Stimulated activated CD4-positive, alpha-beta T cell treated with anti-CD3 and anti-CD28 coated beads, Interleukin-15, amount 100 ng/mL, for 48 hours (primary cell): ENCODE data around the gene HBA2.
"Not testable (repeated sequence)": the region's sequence is repeated elsewhere in the genome, so short reads cannot be mapped to it uniquely, and the experiment has no call there.

Source experiments
- DNase-seq, 2 donors: peaks; one replicate each; pipeline ENCODE4 v3.0.0-alpha.2; 2020; ENCODE audit warnings: low read depth in 2 of 2

HBA2 gene

GRCh38 chr16:175011-175949, 2.6 kb downstream of the HBA2 start:
- DNase-seq = no peak

DNA sequence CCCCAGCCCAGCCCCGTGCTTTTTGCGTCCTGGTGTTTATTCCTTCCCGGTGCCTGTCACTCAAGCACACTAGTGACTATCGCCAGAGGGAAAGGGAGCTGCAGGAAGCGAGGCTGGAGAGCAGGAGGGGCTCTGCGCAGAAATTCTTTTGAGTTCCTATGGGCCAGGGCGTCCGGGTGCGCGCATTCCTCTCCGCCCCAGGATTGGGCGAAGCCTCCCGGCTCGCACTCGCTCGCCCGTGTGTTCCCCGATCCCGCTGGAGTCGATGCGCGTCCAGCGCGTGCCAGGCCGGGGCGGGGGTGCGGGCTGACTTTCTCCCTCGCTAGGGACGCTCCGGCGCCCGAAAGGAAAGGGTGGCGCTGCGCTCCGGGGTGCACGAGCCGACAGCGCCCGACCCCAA, 3.3 kb downstream of the HBA2 start:
- DNase-seq = not testable (repeated sequence)

- not testable (repeated sequence) for DNase-seq
Measured at GRCh38 chr16:176477-177382, 4.1 kb downstream of the HBA2 start, which contains the start of gene HBA1. Gene HBA1 (plus strand): TSS chr16:176680. CDS start chr16:176717, 37 bp downstream.

GRCh38 chr16:177394-177822, 4.7 kb downstream of the HBA2 start:
- DNase-seq = no peak

GRCh38 chr16:177981-178667, 5.4 kb downstream of the HBA2 start:
- no peak for DNase-seq

GRCh38 chr16:178668-179015, 6.0 kb downstream of the HBA2 start:
- no peak for DNase-seq

DNA sequence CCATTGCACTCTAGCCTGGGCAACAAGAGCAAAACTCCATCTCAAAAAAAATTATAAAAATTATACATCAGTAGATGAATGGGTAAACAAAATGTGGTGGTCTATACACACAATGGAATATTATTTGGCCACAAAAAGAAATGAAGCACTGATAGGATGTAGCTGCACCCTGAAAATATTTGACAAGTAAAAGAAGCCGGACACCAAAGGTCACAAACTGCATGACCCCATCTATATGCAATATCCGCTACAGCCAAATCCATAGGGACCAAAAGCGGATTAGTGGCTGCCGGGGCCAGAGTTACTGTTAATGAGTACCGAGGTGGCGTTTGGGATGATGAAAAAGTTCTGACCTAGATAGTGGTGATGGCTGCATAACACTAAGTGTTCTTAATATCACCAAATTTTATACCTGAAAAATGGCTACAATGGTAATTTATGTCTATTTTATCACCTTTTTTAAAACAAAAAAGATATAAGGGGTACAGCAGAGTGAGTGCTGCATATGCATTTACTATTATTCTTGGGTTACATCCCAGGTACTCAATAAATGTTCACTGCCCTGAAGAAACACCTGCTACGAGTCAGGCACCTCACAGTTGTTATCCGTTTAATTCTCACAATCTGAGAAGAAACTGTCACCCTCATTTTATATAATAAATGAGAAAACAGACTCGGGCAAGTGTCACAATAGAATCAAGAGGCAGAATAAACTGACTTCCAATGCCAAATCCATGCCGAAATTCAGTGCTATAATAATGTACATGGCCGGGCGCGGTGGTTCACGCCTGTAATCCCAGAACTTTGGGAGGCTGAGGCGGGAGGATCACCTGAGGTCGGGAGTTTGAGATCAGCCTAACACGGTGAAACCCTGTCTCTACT, 6.8 kb downstream of the HBA2 start:
- DNase-seq = no peak

DNA sequence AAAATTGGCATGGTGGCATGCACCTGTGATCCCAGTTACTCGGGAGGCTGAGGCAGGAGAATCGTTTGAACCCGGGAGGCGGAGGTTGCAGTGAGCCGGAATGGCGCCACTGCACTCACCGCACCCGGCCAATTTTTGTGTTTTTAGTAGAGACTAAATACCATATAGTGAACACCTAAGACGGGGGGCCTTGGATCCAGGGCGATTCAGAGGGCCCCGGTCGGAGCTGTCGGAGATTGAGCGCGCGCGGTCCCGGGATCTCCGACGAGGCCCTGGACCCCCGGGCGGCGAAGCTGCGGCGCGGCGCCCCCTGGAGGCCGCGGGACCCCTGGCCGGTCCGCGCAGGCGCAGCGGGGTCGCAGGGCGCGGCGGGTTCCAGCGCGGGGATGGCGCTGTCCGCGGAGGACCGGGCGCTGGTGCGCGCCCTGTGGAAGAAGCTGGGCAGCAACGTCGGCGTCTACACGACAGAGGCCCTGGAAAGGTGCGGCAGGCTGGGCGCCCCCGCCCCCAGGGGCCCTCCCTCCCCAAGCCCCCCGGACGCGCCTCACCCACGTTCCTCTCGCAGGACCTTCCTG, 7.5 kb downstream of the HBA2 start, which contains the start of gene HBQ1:
HBQ1 (plus strand) TSS at position 359 of the 575 bp plus-strand sequence; CDS start at position 387, 28 bp downstream.
- peak in 1 of 2 donors; percentile 39 for DNase-seq

- peak; percentile 80 to 85 for DNase-seq
Measured at GRCh38 chr16:180681-181564, 8.2 kb downstream of the HBA2 start.

GRCh38 chr16:181565-182021, 8.9 kb downstream of the HBA2 start:
- no peak for DNase-seq

DNA sequence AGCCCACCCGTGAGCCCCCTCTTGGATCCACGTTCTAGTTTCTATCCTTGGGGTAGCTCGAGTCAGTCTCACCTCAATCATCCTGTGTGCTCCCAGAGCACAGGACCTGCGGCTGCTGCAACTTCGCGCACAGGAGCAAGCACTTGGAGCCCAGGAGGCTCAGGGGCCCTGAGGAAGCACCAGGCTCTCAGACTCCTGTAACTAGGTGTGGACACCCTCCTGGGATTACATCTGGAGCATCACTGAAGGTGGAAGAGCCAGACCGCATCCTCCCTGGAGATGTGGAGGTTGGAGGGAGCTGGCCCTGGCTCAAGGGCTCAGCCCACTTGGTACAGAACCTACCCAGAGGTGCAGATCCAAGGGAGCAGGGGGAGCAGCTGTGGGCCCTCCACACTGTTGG, 10.3 kb downstream of the HBA2 start:
- no peak for DNase-seq

DNA sequence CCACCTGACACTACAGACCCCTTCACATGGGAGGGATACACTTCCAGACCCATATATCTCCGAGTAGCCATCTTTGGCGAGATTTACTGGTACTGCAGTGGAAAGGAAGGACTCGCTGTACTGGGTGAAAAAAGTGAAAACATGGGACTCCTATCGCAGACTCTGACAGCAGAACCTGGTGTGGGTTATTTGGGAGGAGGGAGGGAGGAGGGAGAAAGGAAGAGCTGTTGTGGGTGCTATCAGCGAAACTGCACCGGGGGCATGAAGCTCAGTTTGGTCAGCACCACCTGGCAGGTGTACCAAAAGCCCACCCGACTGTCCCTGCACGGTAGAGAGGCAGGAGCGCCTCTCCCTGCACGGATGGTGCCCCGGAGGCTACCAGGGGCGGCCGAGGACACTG, 12.5 kb downstream of the HBA2 start:
- no peak for DNase-seq

DNA sequence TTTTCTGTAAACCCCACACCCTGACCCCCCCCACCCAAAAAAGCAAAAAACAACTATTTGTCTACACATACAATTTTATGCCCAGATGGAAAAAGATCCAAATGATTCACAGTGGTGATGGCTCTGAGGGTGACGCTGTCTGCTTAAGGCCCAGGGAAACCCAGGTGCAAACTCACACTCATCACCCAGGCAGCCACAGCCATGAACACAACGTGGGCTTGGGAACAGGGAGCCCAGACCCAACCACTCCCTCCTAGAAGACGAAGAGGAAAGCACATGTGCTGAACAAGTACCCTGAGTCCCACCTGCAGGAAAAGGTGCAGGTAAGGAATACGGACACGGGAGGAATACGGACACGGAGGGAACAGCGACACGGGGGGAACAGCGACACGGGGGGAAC, 13.0 kb downstream of the HBA2 start:
- DNase-seq = no peak

DNA sequence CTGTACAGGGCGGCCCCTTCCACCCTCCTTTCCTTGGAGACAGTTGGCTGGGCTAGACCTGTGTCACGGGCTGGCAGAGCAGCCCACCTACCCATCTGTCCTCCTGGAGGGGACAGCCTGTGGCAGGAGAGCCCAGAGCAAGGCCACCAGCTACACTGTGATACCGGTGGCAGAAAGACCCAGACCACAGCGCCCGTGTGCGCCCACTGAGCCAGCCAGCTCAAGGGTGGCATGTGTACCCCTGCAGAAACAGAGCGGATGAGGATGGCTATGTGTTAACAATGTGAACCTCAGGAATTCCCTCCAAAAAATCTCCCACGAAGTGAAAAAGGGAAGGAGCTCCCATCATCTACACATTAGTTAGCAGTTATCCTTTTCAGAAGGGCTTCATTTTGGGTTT, 14.7 kb downstream of the HBA2 start:
- DNase-seq = no peak

GRCh38 chr16:188674-189073, 16.0 kb downstream of the HBA2 start:
- DNase-seq = no peak

DNA sequence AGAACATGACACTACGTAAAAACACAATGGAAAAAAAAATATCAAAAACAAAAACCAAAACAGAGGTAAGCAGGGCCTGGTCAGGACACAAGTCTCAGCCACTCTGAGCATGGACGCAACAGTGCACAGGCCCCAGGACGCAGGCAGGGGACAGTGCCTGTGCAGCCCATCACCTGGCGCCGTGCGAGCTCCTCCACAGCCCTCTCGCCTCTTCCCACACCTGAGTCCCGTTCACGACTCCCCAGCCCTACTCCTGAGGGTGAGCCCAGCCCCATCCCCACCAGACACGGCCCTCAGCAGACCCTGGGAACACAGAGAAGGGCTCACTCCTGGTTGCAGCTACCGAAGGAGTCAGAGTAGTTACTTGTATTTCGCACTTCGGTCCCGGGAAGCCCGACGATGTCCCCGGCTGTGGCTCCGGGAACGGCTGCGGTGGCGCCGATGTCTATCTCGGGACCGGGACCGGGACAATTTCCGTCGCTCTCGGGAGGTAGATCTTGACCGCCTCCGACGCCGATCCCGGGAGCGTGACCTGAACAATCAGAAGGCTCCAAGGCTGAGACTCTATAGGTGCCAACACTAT, 17.0 kb downstream of the HBA2 start:
- no peak for DNase-seq

DNA sequence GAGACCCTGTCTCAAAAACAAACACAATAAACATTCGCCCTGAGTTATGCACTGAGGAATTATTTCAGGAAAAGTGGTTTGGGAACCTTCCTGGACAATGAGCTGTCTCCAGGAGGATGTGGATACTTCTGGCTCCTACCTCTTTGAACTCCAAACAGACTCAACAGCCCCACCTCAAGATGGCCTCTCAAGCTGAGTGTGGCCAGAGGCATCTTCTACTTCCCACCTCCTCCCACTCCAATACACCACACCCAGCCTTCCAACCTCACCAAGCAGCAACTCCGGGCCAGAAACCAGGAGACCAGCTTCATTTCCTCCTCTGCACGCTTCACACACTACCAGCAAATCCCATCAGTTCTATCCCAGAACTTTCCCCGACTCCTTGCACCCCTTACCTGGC, 19.2 kb downstream of the HBA2 start:
- no peak for DNase-seq

DNA sequence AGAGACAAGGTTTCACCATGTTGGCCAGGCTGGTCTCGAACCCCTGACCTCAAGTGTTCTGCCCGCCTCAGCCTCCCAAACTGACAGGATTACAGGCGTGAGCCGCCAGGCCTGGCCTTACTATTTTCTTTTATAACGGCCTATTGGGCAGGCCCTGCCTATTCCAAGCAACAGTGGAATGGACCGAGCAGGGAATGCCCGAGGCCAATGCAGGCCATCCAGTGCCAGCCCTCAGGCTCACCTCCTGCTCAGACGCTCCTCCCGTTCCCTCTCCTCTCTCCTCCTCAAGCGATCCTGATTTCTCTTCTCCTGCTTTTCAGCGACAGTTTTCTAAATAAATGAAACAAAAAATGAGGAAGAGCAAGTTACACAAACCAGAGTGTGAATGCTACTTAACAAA, 20.0 kb downstream of the HBA2 start:
- DNase-seq = no peak

- DNase-seq = no peak
Measured at GRCh38 chr16:193441-193840, 20.8 kb downstream of the HBA2 start.
